ENCODE results near the gene DHX16. TPM values are rescaled to one million over a fixed set of nuclear protein-coding genes. Genes with fewer than 3 reads are reported as not detected.
A peak's percentile ranks its signal among the peaks of the same experiment; 100 is the strongest.
"Not testable (repeated sequence)": the region's sequence is repeated elsewhere in the genome, so short reads cannot be mapped to it uniquely, and the experiment has no call there.

The DHX16 gene
- polyA plus RNA-seq, 3 donors: 16.4 to 70.1 (median 19.0) TPM

DNA sequence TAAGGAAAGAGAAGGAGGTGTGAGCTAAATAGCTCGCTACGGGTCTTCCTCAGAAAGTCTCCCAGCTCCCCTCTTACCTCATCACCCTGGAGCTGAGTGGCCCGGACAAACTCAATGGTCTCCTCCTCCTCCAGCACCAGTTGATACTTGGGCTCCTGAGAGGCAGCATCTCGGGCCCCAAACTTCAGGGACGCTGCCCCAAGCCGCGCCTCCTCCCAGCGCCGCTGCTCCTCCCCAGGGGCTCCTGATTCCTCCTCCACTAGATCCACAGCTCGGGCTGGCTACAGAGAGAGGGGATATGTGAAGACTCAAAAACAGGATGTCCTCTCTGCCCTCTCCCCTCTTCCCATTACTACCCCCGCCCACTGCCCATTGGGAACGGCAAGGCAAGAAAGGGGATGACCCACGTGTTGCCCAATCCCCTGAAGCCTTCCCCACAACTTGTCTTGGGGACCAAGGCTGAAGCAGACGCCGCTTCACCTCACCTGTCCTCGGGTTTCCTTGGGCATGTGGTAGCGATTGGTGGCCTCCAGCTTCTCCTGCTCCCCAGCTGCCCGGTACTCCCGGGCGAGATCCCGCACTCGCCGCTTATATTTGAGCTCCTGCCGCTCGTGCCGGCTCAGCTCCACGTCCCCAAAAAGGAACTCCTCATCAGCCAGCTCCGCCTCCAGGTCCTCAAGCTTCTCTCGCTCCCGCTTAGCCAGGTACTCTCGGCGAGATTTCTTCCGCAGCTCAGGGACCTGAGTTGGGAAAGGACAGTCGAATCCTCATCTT is 7.6 kb downstream of the DHX16 start:
- no peak for DNase-seq
- WGBS (ENCODE audit: insufficient coverage): 90% methylated on average over 21 of the region's 34 CpGs
- peaks cover 2% of the 10 kb centered on the region for H4K20me1 ChIP-seq (ENCODE audit: insufficient read depth, low read length)
- no peaks in the 10 kb centered on the region for H3K4me1 ChIP-seq (ENCODE audit: control insufficient read depth in 1 of 2, insufficient read depth in 2 of 2, low read length in 2 of 2)
- no peak overlapping the region for H3K9ac ChIP-seq (ENCODE audit: insufficient read depth, low read length, poor library complexity, severe bottlenecking)
- peak overlapping the region in 1 of 7 donors; percentile 8 for H3K27ac Mint-ChIP-seq
- no peaks in the 10 kb centered on the region for H3K9me3 ChIP-seq (replicated peaks in 1 of 2; ENCODE audit: control insufficient read depth in 1 of 2, insufficient read depth in 1 of 2, low read length in 2 of 2)
- H3K79me2 ChIP-seq (ENCODE audit: insufficient read depth, low read length): peaks cover 1% of the 10 kb centered on the region
- H3K4me2 ChIP-seq (replicated peaks; ENCODE audit: extremely low read depth, low read length, poor library complexity, severe bottlenecking): no peak overlapping the region
- peaks cover 3% of the 10 kb centered on the region for H3K4me1 Mint-ChIP-seq
- no peaks in the 10 kb centered on the region for H3K9me3 Mint-ChIP-seq
- TF ChIP-seq, protein P1, sequence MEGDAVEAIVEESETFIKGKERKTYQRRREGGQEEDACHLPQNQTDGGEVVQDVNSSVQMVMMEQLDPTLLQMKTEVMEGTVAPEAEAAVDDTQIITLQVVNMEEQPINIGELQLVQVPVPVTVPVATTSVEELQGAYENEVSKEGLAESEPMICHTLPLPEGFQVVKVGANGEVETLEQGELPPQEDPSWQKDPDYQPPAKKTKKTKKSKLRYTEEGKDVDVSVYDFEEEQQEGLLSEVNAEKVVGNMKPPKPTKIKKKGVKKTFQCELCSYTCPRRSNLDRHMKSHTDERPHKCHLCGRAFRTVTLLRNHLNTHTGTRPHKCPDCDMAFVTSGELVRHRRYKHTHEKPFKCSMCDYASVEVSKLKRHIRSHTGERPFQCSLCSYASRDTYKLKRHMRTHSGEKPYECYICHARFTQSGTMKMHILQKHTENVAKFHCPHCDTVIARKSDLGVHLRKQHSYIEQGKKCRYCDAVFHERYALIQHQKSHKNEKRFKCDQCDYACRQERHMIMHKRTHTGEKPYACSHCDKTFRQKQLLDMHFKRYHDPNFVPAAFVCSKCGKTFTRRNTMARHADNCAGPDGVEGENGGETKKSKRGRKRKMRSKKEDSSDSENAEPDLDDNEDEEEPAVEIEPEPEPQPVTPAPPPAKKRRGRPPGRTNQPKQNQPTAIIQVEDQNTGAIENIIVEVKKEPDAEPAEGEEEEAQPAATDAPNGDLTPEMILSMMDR (IDR thresholded peaks at IDR 0.05): no peak
- H3K36me3 Mint-ChIP-seq: peaks cover 79 to 95% of the 10 kb centered on the region in 2 donors
- H3K27me3 Mint-ChIP-seq (ENCODE audit: low read depth in 3 of 3): peaks cover 0 to 2% (median 0%) of the 10 kb centered on the region in 3 donors
- no peak overlapping the region for H2AFZ ChIP-seq (ENCODE audit: insufficient read depth, low read depth, low read length, poor library complexity, severe bottlenecking)
- H3K4me3 ChIP-seq (replicated peaks in 1 of 3; ENCODE audit: low read depth in 2 of 3, low read length in 3 of 3): no peak overlapping the region
- intact Hi-C loops (cut with micrococcal nuclease): no loop called here
- no peak overlapping the region for H3K4me3 Mint-ChIP-seq
- H3K27ac ChIP-seq (ENCODE audit: low read depth in 1 of 2, low read length in 2 of 2): no peak overlapping the region
- H3K36me3 ChIP-seq (replicated peaks in 1 of 2; ENCODE audit: control insufficient read depth in 1 of 2, insufficient read depth in 2 of 2, low read length in 2 of 2): peaks cover 71 to 90% of the 10 kb centered on the region in 2 donors
- H3K27me3 ChIP-seq (ENCODE audit: control insufficient read depth in 2 of 2, insufficient read depth in 2 of 2, low read length in 2 of 2): no peaks in the 10 kb centered on the region

DNA sequence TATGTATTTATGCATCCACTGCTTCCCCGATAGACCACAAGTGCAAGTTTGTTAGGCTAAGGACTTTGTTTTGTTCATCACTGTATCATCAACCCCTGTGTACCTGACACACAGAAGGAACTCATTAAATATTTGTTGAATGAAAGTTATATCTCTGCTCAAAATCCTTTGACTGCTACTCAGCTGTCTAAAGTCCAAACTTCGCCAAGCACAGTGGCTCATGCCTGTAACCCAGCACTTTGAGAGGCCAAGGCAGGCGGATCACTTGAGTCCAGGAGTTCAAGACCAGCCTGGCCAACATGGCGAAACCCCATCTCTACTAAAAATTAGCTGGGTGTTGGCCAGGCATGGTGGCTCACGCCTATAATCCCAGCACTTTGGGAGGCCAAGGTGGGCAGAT is 14.9 kb downstream of the DHX16 start:
- H3K27ac ChIP-seq (ENCODE audit: low read depth in 1 of 2, low read length in 2 of 2): peak overlapping the region in 1 of 2 donors; percentile 58
- H3K4me2 ChIP-seq (replicated peaks; ENCODE audit: extremely low read depth, low read length, poor library complexity, severe bottlenecking); H3K9me3 ChIP-seq (replicated peaks in 1 of 2; ENCODE audit: control insufficient read depth in 1 of 2, insufficient read depth in 1 of 2, low read length in 2 of 2); H2AFZ ChIP-seq (ENCODE audit: insufficient read depth, low read depth, low read length, poor library complexity, severe bottlenecking); H3K4me3 Mint-ChIP-seq; H3K4me3 ChIP-seq (replicated peaks in 1 of 3; ENCODE audit: low read depth in 2 of 3, low read length in 3 of 3); DNase-seq; H3K9ac ChIP-seq (ENCODE audit: insufficient read depth, low read length, poor library complexity, severe bottlenecking); H3K79me2 ChIP-seq (ENCODE audit: insufficient read depth, low read length); H3K27me3 Mint-ChIP-seq (ENCODE audit: low read depth in 3 of 3); intact Hi-C loops (cut with micrococcal nuclease); H3K27me3 ChIP-seq (ENCODE audit: control insufficient read depth in 2 of 2, insufficient read depth in 2 of 2, low read length in 2 of 2); H3K9me3 Mint-ChIP-seq: not testable (repeated sequence)
- Mint-ChIP-seq H3K36me3 (peaks cover 80 to 97% of the 10 kb centered on the region in 2 donors), H3K4me1 (peaks cover 15% of the 10 kb centered on the region), H3K27ac (peak overlapping the region in 1 of 7 donors; percentile 43)
- H3K4me1 ChIP-seq (ENCODE audit: control insufficient read depth in 1 of 2, insufficient read depth in 2 of 2, low read length in 2 of 2): peaks cover 13 to 16% of the 10 kb centered on the region in 2 donors
- H4K20me1 ChIP-seq (ENCODE audit: insufficient read depth, low read length): peaks cover 13% of the 10 kb centered on the region
- 100% methylated on average over 4 of the region's 5 CpGs for WGBS (ENCODE audit: insufficient coverage)
- peaks cover 87 to 96% of the 10 kb centered on the region in 2 donors for H3K36me3 ChIP-seq (replicated peaks in 1 of 2; ENCODE audit: control insufficient read depth in 1 of 2, insufficient read depth in 2 of 2, low read length in 2 of 2)

Measured in CD14-positive monocyte (primary cell).